Nephron (organoid): ENCODE measurements around the gene MAN2A2.

ENCODE experiments used
- H3K27ac Mint-ChIP-seq, 3 experiments: 2 replicates each; pipeline ENCODE4 v1.8.0; 2020; ENCODE audit warnings: mixed read lengths in 3 of 3, mild to moderate bottlenecking in 2 of 3, moderate library complexity in 1 of 3
- H3K27me3 Mint-ChIP-seq: 2 replicates; pipeline ENCODE4 v1.8.0; 2021; ENCODE audit warnings: low read depth, mild to moderate bottlenecking, moderate library complexity, mixed read lengths
- H3K36me3 Mint-ChIP-seq: 2 replicates; pipeline ENCODE4 v1.8.0; 2020; ENCODE audit warnings: low read depth, mixed read lengths
- H3K4me1 Mint-ChIP-seq: 2 replicates; pipeline ENCODE4 v1.8.0; 2020; ENCODE audit warnings: mixed read lengths
- H3K4me3 Mint-ChIP-seq, 3 experiments: 2 replicates each; pipeline ENCODE4 v1.8.0; 2020; ENCODE audit warnings: mild to moderate bottlenecking in 3 of 3, mixed read lengths in 3 of 3, moderate library complexity in 2 of 3
- H3K9me3 Mint-ChIP-seq: 2 replicates; pipeline ENCODE4 v1.8.0; 2020; ENCODE audit warnings: mixed read lengths
- CTCF ChIP-seq, 3 experiments: fragments of 200-600 bp; sonication (generic); IDR thresholded peaks; one replicate each; pipeline ENCODE4 v1.5.0; 2021; ENCODE audit warnings: antibody characterized with exemption in 3 of 3; ENCODE audit not compliant: unreplicated experiment in 3 of 3

Gene MAN2A2

DNA sequence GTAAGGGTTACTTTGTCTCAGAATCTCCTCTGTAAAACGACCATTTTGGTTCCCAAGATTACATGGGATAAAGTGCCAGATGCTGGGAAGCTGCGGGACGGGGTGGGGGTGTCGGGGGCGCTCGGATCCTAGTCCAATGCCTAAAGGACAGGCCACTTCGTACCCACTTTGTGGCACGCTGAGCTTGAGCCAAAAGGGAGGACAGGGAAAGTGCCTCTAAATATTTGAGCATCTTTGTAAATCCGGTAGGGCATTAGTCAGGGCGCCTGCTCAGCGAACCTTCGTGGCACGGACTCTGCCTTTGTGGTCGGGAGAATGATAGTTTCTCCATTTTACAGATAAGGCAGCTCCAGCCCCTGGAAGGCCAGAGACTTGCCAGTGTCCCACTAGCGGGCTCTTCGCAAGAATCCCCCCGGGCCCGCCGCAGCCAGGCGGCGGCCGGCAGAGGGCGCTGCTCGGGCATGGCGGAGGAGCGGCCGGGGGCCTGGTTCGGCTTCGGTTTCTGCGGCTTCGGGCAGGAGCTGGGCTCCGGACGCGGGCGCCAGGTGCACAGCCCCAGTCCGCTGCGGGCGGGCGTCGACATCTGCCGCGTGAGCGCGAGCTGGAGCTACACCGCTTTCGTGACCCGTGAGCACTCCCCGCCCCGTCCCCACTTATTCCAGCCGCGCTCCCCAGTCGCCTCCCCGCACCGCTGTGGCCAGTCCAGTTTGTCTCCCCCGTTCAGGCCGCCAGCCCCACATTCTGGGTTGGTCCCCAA lies 53.4 kb downstream of the MAN2A2 start:
- peaks cover 27% of the 10 kb centered on the region for H3K36me3 Mint-ChIP-seq
- H3K9me3 Mint-ChIP-seq = no peaks in the 10 kb centered on the region
- H3K27me3 Mint-ChIP-seq = no peaks in the 10 kb centered on the region
- H3K4me3 Mint-ChIP-seq = peak overlapping the region; percentile 85 to 92 (median 90)
- TF ChIP-seq CTCF (IDR thresholded peaks at IDR 0.05; ENCODE audit: unreplicated experiment in 3 of 3) = peak; percentile 94 to 96 (median 96)
- H3K27ac Mint-ChIP-seq = peak overlapping the region in 2 of 3 experiments; percentile 25 to 69
- H3K4me1 Mint-ChIP-seq = peaks cover 25% of the 10 kb centered on the region

DNA sequence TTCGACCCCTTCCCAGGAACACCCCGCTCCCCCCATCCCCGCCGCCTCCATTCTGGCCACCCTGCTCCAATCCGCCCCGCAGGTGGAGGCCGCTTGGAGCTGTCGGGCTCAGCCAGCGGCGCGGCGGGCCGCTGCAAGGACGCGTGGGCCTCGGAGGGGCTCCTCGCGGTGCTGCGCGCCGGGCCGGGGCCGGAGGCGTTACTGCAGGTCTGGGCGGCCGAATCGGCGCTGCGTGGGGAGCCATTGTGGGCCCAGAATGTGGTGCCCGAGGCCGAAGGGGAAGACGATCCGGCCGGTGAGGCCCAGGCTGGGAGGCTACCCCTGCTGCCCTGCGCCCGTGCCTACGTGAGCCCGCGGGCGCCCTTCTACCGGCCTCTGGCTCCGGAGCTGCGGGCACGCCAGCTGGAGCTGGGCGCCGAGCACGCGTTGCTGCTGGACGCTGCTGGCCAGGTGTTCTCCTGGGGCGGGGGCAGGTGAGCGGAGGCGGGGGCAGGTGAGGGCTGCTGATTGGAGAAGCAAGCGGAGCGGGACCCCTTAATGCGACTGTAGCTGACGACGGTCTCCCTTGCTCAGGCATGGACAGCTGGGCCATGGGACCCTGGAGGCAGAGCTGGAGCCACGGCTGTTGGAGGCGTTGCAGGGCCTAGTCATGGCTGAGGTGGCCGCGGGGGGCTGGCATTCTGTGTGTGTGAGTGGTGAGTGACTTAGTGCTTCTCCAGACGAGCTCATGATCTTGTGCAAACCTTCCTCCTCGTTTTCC lies 54.1 kb downstream of the MAN2A2 start:
- Mint-ChIP-seq H3K9me3 (no peaks in the 10 kb centered on the region), H3K4me3 (peak overlapping the region; percentile 89 to 96 (median 91)), H3K36me3 (peaks cover 21% of the 10 kb centered on the region), H3K4me1 (peaks cover 25% of the 10 kb centered on the region), H3K27me3 (no peaks in the 10 kb centered on the region), H3K27ac (peak overlapping the region; percentile 79 to 87 (median 82))
- no peak for TF ChIP-seq CTCF (IDR thresholded peaks at IDR 0.05; ENCODE audit: unreplicated experiment in 3 of 3)

DNA sequence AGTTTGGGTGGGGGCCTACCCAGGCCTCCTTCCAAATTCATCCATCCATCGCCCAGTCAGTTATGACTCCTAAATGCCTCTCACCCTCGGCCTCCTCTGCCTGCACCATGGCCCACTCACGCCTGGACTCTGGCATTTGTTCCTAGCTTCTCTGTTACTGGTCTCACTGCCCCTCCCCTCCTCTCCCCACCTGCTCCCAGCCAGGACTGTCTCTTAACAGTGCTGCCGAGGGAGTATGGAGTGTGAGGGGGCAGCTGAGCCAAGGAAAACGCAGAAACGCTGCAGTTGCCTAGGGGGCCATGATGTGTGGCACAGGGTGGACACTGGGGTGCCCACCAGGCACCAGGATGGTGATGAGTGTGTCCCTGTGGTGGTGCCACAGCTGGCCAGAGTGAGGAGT lies 54.7 kb downstream of the MAN2A2 start:
- peak overlapping the region; percentile 79 to 87 (median 82) for H3K27ac Mint-ChIP-seq
- peaks cover 25% of the 10 kb centered on the region for H3K4me1 Mint-ChIP-seq
- no peaks in the 10 kb centered on the region for H3K9me3 Mint-ChIP-seq
- TF ChIP-seq CTCF (IDR thresholded peaks at IDR 0.05; ENCODE audit: unreplicated experiment in 3 of 3) = no peak
- no peaks in the 10 kb centered on the region for H3K27me3 Mint-ChIP-seq
- H3K36me3 Mint-ChIP-seq = peaks cover 21% of the 10 kb centered on the region
- H3K4me3 Mint-ChIP-seq = peak overlapping the region; percentile 89 to 96 (median 91)

- Mint-ChIP-seq H3K4me1 (peaks cover 25% of the 10 kb centered on the region), H3K4me3 (peak overlapping the region; percentile 50 to 79 (median 72)), H3K27ac (peak overlapping the region in 2 of 3 experiments; percentile 30 to 58)
Measured at GRCh38 chr15:90959028-90959595, 56.0 kb downstream of the MAN2A2 start.

GRCh38 chr15:90959894-90960293 lies 56.8 kb downstream of the MAN2A2 start:
- Mint-ChIP-seq H3K27me3 (no peaks in the 10 kb centered on the region), H3K4me3 (peak overlapping the region; percentile 34 to 72 (median 57)), H3K36me3 (peaks cover 24% of the 10 kb centered on the region), H3K27ac (peak overlapping the region in 2 of 3 experiments; percentile 30 to 58), H3K4me1 (peaks cover 25% of the 10 kb centered on the region), H3K9me3 (no peaks in the 10 kb centered on the region)
- no peak for TF ChIP-seq CTCF (IDR thresholded peaks at IDR 0.05; ENCODE audit: unreplicated experiment in 3 of 3)

More at GRCh38 chr15:90959028-90959595, 56.0 kb downstream of the MAN2A2 start:
- no peaks in the 10 kb centered on the region for H3K9me3 Mint-ChIP-seq
- TF ChIP-seq CTCF (IDR thresholded peaks at IDR 0.05; ENCODE audit: unreplicated experiment in 3 of 3) = no peak
- peaks cover 24% of the 10 kb centered on the region for H3K36me3 Mint-ChIP-seq
- no peaks in the 10 kb centered on the region for H3K27me3 Mint-ChIP-seq
